CD4-positive, alpha-beta T cell treated with Interleukin-12 subunit alpha and Interleukin-12 subunit beta, for 1 hour (primary cell): Measurements from ENCODE around the gene SSX2IP.
"Not testable (repeated sequence)": the region's sequence is repeated elsewhere in the genome, so short reads cannot be mapped to it uniquely, and the experiment has no call there.

ENCODE experiments used
- DNase-seq: peaks from one replicate; pipeline ENCODE4 v3.0.0-alpha.2; 2020

Gene SSX2IP

DNA sequence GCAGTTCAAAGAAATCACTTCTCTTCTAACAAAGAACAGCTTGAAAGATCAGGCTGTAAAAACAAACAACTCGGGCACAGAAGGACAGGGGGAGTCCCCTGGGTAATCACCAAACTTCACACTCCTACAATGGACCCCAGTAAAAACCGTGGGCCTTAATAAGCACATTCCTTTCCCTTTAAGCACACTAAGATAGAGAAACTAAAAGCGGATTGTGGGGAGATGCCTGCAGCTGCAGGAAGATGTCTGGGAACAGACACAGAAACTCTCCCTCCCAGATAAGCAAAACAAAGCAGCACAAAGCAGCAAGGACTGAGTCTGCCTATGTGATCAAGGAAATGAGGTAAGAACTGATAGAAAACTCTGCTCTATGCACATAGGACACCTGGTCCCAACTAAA lies 78.5 kb downstream of the SSX2IP start:
- DNase-seq, result no peak

DNA sequence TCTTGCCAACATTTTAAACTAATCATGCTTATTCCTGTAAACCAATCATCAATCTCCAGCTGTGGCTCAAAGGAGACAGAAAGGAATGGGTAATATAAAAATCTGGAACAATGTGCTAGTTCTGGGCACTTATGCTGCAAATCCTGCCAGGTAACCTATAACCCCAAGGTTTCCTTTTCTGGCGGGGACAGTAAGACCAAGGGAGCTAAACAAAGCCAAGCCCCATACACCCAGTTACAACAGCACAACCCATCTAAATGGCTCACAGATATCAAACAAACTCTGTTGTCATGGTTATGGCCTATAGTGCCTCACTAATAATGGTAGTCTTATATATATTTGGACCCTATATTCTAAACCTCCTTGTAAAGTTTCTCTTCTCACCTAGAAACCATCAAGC lies 79.2 kb downstream of the SSX2IP start:
- DNase-seq, result no peak

DNA sequence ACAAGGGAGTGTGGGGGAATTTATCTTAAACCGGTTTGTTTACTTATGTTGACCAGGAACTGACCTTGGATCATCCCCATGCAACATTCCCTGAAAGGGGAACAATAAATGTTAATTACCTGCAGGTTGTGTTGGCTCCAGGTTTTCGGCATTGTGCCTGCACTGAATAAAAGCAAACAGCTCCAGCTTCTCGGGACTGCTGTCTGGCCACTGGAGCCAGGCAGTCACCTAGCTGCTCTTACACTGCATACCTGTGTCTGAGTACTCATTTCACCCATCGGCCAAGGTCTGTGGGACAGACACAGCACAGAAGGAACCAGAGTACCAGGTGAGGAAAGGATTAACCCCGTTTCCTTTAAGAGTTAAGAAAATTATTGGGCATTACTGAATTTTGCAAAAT lies 83.3 kb downstream of the SSX2IP start:
- DNase-seq, result no peak

DNA sequence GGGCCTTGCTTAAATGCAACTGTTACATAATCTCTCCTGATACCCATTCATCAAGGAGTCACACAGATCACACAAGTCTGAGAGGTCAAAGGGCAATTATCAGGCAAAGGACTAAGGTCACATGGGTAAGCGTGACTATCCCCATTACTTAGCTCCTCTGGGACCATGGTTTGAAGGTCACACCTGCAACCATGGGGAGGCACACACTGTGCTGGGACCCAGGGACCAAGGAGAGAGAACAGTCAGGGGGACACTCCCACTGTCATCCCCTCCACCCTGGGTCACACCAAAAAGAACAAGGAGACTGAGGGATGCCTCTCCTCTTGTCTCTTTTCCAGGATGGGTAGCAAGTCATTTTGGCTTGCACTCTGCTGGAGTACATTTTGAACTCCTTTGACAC lies 85.1 kb downstream of the SSX2IP start:
- DNase-seq, result no peak

GRCh38 chr1:84603941-84604830 lies 86.1 kb downstream of the SSX2IP start:
- DNase-seq, result no peak

GRCh38 chr1:84603223-84603622 lies 87.0 kb downstream of the SSX2IP start:
- DNase-seq, result no peak

DNA sequence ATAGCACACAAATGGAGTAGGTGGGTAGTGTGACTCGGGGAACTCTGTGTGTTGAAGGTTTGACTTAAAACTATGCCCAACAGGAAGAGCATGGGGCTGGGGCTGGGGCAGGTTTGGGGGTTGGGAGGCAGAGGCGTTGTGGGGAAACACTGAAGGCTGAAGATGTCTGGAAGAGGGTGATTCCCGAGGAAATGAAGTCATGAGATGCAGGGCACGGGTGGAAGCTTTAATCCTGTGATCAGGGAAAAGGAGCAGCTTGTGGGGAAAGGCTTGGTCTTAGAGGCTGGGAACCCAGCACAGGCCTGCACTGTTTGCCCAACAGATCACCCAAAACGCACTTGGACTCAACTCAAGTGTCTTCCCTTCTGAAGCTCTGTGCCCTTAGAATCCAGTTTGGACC lies 89.5 kb downstream of the SSX2IP start:
- no peak for DNase-seq

DNA sequence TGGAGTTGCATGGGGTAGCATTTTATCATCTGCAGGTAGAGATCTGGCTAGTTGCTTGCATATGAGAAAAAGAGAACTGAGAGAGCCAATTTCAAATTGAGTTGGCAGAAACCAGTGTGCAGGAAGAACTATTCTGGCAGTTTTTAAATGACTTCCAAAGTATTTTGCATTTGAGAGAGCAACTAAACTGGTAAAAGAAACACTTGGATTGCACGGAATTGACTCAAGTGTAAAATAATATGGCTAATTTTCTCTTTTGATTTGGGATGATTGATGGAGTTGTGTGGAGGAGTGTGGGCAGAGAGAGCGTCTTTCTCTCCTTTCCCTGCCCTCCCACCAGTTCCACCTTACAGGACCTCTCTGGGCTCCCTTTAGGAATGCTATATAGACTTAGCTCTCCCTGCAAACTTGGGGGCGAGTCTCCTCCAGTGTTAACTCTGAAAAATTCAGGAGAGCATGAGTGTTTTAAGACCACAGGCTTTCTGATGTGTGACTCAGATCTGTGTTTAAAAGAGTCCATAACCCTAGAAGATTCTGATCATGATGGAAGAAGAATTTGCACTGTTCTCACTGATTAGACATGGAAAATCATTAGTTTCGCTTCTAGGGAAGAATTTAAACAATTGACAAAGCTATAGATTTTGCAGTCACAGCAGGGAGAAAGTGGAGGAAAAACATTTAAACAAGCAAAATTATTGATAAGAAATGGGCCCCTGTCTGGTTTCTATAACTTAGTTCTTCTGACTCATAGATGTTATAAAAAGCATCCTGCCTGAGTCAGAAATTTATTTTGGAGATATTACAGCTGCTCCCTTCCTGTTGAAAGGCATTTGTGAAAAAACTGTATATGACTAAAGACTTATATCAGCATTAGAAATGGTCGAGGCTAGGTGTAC lies 91.2 kb downstream of the SSX2IP start:
- no peak for DNase-seq

DNA sequence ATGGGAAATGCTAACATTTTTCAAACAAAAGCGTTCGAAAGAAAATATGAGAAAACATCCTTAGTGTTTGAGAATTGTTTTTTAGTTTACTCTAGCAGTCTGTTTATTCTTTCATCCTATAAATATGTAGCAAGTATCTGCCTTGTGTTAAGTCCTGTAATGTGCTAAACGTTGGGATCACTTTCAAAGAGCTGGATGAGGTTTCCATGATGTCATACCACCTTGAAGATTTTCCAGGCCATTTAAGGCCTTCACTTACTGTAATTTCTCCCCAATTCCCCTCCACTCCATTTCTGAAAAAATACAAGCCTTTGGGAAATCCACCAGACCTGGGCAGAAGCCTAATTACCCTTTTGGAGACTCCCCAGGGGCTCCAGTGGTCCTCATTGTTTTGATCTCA lies 91.8 kb downstream of the SSX2IP start:
- no peak for DNase-seq

DNA sequence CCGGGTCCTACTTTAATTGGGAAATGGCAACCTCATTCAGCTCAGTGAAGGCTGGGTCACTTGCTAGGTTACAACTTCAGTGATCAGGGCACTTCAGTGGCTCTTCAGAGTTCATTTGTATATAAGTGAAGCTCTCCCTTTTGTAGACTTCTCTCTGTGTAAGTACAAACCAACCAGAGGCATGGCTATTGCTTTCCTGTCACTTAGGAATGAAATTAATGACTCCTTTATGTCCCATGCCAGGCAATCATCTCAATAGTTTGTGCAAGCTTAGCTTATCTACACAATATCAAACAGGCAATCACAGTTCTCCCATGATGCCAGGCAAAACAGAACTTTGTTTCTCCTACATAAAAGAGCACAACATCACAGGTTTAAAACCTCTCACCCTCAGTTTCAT lies 93.2 kb downstream of the SSX2IP start:
- no peak for DNase-seq

- not testable (repeated sequence) for DNase-seq
These were observed 95.3 kb downstream of the SSX2IP start for GRCh38 chr1:84594959-84595358.
